ENCODE results near the gene ETV1. TPM values are rescaled to one million over a fixed set of nuclear protein-coding genes. Genes with fewer than 3 reads are reported as not detected.

ETV1 gene
- total and polyA plus RNA-seq, 8 donors = 1.4 to 8.5 (median 2.9) TPM

GRCh38 chr7:13990984-13991790 is 1.7 kb upstream of the ETV1 start:
- 1% methylated on average over 38 of the region's 38 CpGs for WGBS, 2 donors
- peak; percentile 89 to 94 (median 92) for DNase-seq
- peak overlapping the region; percentile 32 to 89 (median 77) for H3K27ac ChIP-seq
- peak; percentile 91 to 95 (median 94) for ATAC-seq
- intact Hi-C loops (cut with DNase I) = no loop called here
- TF ChIP-seq, protein P1, sequence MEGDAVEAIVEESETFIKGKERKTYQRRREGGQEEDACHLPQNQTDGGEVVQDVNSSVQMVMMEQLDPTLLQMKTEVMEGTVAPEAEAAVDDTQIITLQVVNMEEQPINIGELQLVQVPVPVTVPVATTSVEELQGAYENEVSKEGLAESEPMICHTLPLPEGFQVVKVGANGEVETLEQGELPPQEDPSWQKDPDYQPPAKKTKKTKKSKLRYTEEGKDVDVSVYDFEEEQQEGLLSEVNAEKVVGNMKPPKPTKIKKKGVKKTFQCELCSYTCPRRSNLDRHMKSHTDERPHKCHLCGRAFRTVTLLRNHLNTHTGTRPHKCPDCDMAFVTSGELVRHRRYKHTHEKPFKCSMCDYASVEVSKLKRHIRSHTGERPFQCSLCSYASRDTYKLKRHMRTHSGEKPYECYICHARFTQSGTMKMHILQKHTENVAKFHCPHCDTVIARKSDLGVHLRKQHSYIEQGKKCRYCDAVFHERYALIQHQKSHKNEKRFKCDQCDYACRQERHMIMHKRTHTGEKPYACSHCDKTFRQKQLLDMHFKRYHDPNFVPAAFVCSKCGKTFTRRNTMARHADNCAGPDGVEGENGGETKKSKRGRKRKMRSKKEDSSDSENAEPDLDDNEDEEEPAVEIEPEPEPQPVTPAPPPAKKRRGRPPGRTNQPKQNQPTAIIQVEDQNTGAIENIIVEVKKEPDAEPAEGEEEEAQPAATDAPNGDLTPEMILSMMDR (IDR thresholded peaks at IDR 0.05) = no peak
- H3K4me3 ChIP-seq = peak overlapping the region; percentile 29 to 52 (median 49)
- FAIRE-seq = peak; percentile 96
- no peaks in the 10 kb centered on the region for H3K36me3 ChIP-seq
- H3K27me3 ChIP-seq = no peaks in the 10 kb centered on the region
- H3K9me3 ChIP-seq = no peaks in the 10 kb centered on the region
- peaks cover 0 to 4% (median 0%) of the 10 kb centered on the region in 3 donors for H3K4me1 ChIP-seq

DNA sequence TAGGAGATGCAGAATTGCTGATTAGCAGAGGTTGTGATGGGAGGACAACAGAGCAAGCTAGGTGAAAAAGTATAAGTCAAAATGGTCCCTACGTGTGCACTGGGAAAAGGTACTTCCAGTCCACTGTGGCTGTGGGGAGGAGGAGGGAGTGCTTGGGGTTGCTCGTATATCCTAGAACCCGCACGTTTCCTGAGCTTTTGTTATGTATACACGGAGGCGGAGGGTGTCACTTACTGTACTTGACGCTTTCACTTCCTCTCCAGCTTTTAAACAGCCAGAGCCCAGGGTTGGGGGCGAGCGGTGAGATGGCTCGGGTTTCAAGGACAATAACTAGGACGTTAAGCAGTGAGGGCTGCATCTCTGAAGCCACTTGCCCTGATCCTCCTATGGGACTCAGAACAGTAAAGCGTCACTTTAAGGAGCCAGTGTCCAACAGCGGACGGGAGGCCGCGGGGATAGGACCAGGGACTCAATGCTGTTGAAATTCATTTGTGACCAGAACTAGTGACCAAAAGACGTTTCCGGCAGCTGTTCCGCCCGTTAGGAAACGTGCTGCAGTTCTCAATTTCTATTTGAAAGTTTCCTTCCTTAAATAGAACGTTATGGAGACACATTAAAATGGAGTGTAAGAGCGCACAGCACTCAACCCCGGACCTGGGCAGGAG is 985 bp upstream of the ETV1 start:
- no peak for FAIRE-seq
- Histone ChIP-seq H3K4me1 (peaks cover 0 to 4% (median 0%) of the 10 kb centered on the region in 3 donors), H3K36me3 (no peaks in the 10 kb centered on the region), H3K27me3 (peaks cover 0 to 5% (median 0%) of the 10 kb centered on the region in 4 donors), H3K9me3 (no peaks in the 10 kb centered on the region), H3K4me3 (peak overlapping the region; percentile 29 to 52 (median 49)), H3K27ac (peak overlapping the region; percentile 28 to 89 (median 77))
- 0% methylated on average over 24 of the region's 24 CpGs for WGBS, 2 donors
- ATAC-seq = peak; percentile 29 to 66 (median 44)
- DNase-seq = peak in 5 of 6 donors; percentile 11 to 61 (median 29)
- intact Hi-C loops (cut with DNase I) = no loop called here
- TF ChIP-seq, protein P1 (IDR thresholded peaks at IDR 0.05) = no peak

DNA sequence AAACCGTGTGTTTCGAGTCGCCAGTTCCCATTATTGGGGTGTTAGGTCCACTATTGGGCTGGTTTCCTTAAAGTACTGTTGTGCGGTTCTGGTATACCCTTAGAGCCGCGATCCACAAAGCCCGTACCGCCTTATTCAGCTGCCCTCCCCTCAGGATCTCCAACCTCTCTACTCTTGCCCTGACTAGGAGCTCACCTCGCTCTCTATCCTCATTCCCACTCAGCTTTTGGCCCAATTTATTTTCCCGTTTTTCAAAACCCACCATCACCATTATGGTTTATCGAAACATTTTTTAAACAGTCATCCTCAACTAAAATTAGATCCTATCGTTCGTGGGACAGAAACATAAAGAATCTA is 461 bp upstream of the ETV1 start:
- H3K4me3 ChIP-seq = peak overlapping the region; percentile 29 to 52 (median 49)
- peaks cover 0 to 4% (median 0%) of the 10 kb centered on the region in 3 donors for H3K4me1 ChIP-seq
- FAIRE-seq = no peak

GRCh38 chr7:13988731-13989125 is 738 bp downstream of the ETV1 start:
- WGBS, 2 donors = 3 to 7% methylated on average over 5 of the region's 5 CpGs
- TF ChIP-seq, protein P1 (IDR thresholded peaks at IDR 0.05) = no peak
- H3K27me3 ChIP-seq = peaks cover 0 to 6% (median under 1%) of the 10 kb centered on the region in 4 donors
- peak overlapping the region in 3 of 4 donors; percentile 1 to 89 (median 83) for H3K27ac ChIP-seq
- peaks cover 0 to 4% (median 0%) of the 10 kb centered on the region in 3 donors for H3K4me1 ChIP-seq
- H3K36me3 ChIP-seq = no peaks in the 10 kb centered on the region
- no peaks in the 10 kb centered on the region for H3K9me3 ChIP-seq
- no peak for ATAC-seq
- intact Hi-C loops (cut with DNase I) = no loop called here
- peak overlapping the region; percentile 29 to 52 (median 49) for H3K4me3 ChIP-seq
- no peak for DNase-seq
- no peak for FAIRE-seq

More for the DNA sequence above, 461 bp upstream of the ETV1 start:
- peak; percentile 3 to 29 (median 10) for ATAC-seq
- WGBS, 2 donors = 0 to 1% methylated on average over 13 of the region's 13 CpGs
- Histone ChIP-seq H3K9me3 (no peaks in the 10 kb centered on the region), H3K27me3 (peaks cover 0 to 6% (median 0%) of the 10 kb centered on the region in 4 donors), H3K27ac (peak overlapping the region in 3 of 4 donors; percentile 28 to 89 (median 83)), H3K36me3 (no peaks in the 10 kb centered on the region)
- intact Hi-C loops (cut with DNase I) = no loop called here
- DNase-seq = no peak
- TF ChIP-seq, protein P1 (IDR thresholded peaks at IDR 0.05) = no peak

Data from pancreas (tissue), 10 donors.